Neuronal stem cell (in vitro differentiated cells): Measurements from ENCODE around the gene S100A8.
"Not testable (repeated sequence)": the region's sequence is repeated elsewhere in the genome, so short reads cannot be mapped to it uniquely, and the experiment has no call there.

Source experiments
- DNase-seq: peaks from one replicate; pipeline ENCODE4 v3.0.0-alpha.2; 2013; ENCODE audit warnings: low spot score
- H2AFZ ChIP-seq: one replicate; pipeline ENCODE4 v1.6.1; 2013; ENCODE audit warnings: mild to moderate bottlenecking, low read length, inconsistent platforms
- H2AK5ac ChIP-seq: 2 replicates; pipeline ENCODE4 v1.6.1; 2013; ENCODE audit warnings: low read depth, mild to moderate bottlenecking, inconsistent platforms, low read length, moderate library complexity, mixed read lengths
- H2BK120ac ChIP-seq: 2 replicates; pipeline ENCODE4 v1.6.1; 2013; ENCODE audit warnings: low read depth, mild to moderate bottlenecking, inconsistent platforms, low read length, moderate library complexity, mixed read lengths
- H2BK12ac ChIP-seq: one replicate; pipeline ENCODE4 v1.6.1; 2013; ENCODE audit warnings: low read length, inconsistent platforms
- H2BK15ac ChIP-seq: 2 replicates; pipeline ENCODE4 v1.6.1; 2013; ENCODE audit warnings: mild to moderate bottlenecking, low read length, inconsistent platforms, mixed read lengths
- H2BK5ac ChIP-seq: one replicate; pipeline ENCODE4 v1.6.1; 2013; ENCODE audit warnings: inconsistent platforms, mild to moderate bottlenecking, low read length, moderate library complexity
- H3K14ac ChIP-seq: one replicate; pipeline ENCODE4 v1.6.1; 2013; ENCODE audit warnings: low read length, inconsistent platforms
- H3K18ac ChIP-seq: 2 replicates; pipeline ENCODE4 v1.6.1; 2013; ENCODE audit warnings: low read length, inconsistent platforms
- H3K23ac ChIP-seq: 2 replicates; pipeline ENCODE4 v1.6.1; 2013; ENCODE audit warnings: low read depth, mild to moderate bottlenecking, mixed read lengths, low read length, inconsistent platforms; ENCODE audit not compliant: poor library complexity
- H3K27ac ChIP-seq: replicated peaks from 3 replicates; pipeline ENCODE4 v1.5.1; 2013; ENCODE audit warnings: low read length, inconsistent platforms
- H3K27me3 ChIP-seq, 3 experiments: 2 replicates each; pipeline ENCODE4 v1.6.1; 2013; ENCODE audit warnings: low read length in 3 of 3, mild to moderate bottlenecking in 2 of 3, inconsistent platforms in 1 of 3, low read depth in 1 of 3, mixed read lengths in 1 of 3, moderate library complexity in 1 of 3; ENCODE audit not compliant: control insufficient read depth in 3 of 3, insufficient read depth in 3 of 3
- H3K36me3 ChIP-seq, 2 donors: replicated peaks in 1 of 2; 2 replicates each; pipeline ENCODE4 v1.6.1; 2013; ENCODE audit warnings: low read length in 2 of 2; ENCODE audit not compliant: control insufficient read depth in 2 of 2, insufficient read depth in 2 of 2
- H3K4ac ChIP-seq: 2 replicates; pipeline ENCODE4 v1.6.1; 2013; ENCODE audit warnings: inconsistent platforms, mild to moderate bottlenecking, low read length, moderate library complexity
- H3K4me1 ChIP-seq, 2 donors: 1 replicate in 1 of 2; 2 replicates in 1 of 2; pipeline ENCODE4 v1.6.1; 2013; ENCODE audit warnings: low read length in 2 of 2, low read depth in 1 of 2; ENCODE audit not compliant: control insufficient read depth in 2 of 2, insufficient read depth in 1 of 2
- H3K4me2 ChIP-seq: one replicate; pipeline ENCODE4 v1.6.1; 2013; ENCODE audit warnings: mild to moderate bottlenecking, low read length, inconsistent platforms; ENCODE audit not compliant: insufficient read depth, poor library complexity, severe bottlenecking
- H3K4me3 ChIP-seq, 2 donors: 2 replicates each; pipeline ENCODE4 v1.5.1; 2013; ENCODE audit warnings: low read length in 2 of 2, mild to moderate bottlenecking in 2 of 2, inconsistent platforms in 1 of 2, moderate library complexity in 1 of 2
- H3K79me1 ChIP-seq: one replicate; pipeline ENCODE4 v1.6.1; 2013; ENCODE audit warnings: low read depth, mild to moderate bottlenecking, inconsistent platforms, low read length, moderate library complexity
- H3K9ac ChIP-seq: one replicate; pipeline ENCODE4 v1.6.1; 2013; ENCODE audit warnings: mild to moderate bottlenecking, low read depth, low read length, inconsistent platforms; ENCODE audit not compliant: poor library complexity
- H3K9me3 ChIP-seq, 2 donors: replicated peaks in 1 of 2; 2 replicates each; pipeline versions ENCODE3 to v1.6.1; 2013; ENCODE audit warnings: low read length in 2 of 2, mild to moderate bottlenecking in 2 of 2, inconsistent platforms in 1 of 2, low read depth in 1 of 2, mixed read lengths in 1 of 2, moderate library complexity in 1 of 2; ENCODE audit not compliant: control insufficient read depth in 2 of 2, insufficient read depth in 1 of 2
- H4K8ac ChIP-seq: one replicate; pipeline ENCODE4 v1.6.1; 2013; ENCODE audit warnings: low read depth, mild to moderate bottlenecking, inconsistent platforms, low read length, moderate library complexity
- H4K91ac ChIP-seq: one replicate; pipeline ENCODE4 v1.6.1; 2013; ENCODE audit warnings: low read length, low read depth, mild to moderate bottlenecking, inconsistent platforms; ENCODE audit not compliant: poor library complexity
- WGBS, 2 donors: extraction: QIAGEN DNeasy Blood & Tissue Kit; methylation state at CpG; one replicate each; pipeline ENCODE4 v1.1.7; 2013; ENCODE audit warnings: missing lambda C conversion rate in 2 of 2, mixed read lengths in 1 of 2; ENCODE audit not compliant: insufficient read length in 2 of 2, insufficient replicate concordance in 1 of 2; ENCODE audit errors: extremely low coverage in 2 of 2; 5-methylcytosine and 5-hydroxymethylcytosine counted together

The S100A8 gene

DNA sequence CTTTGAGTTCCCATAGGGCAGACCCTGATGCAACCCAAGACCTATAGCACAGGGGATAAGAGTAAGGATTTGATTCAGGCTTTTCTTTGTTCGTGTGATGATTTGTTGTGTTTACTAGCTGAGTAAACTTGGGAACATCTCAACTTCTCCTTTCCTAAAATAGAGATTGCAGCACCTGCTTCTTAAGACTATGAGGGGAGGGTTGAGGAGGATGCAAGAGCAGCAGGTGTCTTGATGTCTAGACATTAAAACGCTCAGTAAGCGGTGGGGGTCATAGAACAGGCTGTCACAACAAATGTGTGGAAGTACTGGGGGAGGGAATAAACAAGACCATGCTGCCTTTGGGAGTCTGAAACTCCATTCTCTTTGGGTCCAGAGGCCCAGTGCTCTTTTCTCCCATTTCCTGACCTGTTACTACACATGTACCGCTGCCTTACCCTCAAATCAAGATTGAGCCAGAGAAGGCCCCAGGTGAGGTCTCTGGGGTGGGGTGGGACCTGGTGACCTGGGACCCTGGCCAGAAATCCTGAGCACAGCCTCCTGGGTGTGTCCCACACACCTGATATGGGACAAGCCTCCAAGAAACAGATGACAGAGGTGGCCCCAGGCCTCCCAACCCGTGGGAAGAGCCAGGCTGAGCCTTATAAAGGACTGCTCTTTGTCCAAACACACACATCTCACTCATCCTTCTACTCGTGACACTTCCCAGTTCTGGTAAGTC is 25.1 kb upstream of the S100A8 start, which contains the start of gene S100A7A:
S100A7A (plus strand) TSS at position 671 of the 721 bp plus-strand sequence. CDS start 1,563 bp downstream, outside the sequence.
- no CpG with 5 or more reads among the region's 6 CpGs for WGBS, 2 donors
- Histone ChIP-seq H2BK5ac (no peak within 1 kb of the TSS), H3K79me1 (no peaks in the 10 kb centered on the region), H4K8ac (no peak within 1 kb of the TSS), H3K27ac (no peak within 1 kb of the TSS), H3K4me2 (no peak within 1 kb of the TSS), H3K36me3 (no peaks in the 10 kb centered on the region), H2BK120ac (no peak within 1 kb of the TSS), H3K4ac (no peak within 1 kb of the TSS), H3K4me1 (no peaks in the 10 kb centered on the region), H3K18ac (no peak within 1 kb of the TSS), H3K27me3 (peaks cover 0 to 5% (median 0%) of the 10 kb centered on the region in 3 experiments), H3K9ac (no peak within 1 kb of the TSS), H2BK15ac (no peak within 1 kb of the TSS), H4K91ac (no peak within 1 kb of the TSS), H2AFZ (no peak within 1 kb of the TSS), H2AK5ac (no peak within 1 kb of the TSS), H3K4me3 (no peak within 1 kb of the TSS), H3K9me3 (no peaks in the 10 kb centered on the region), H3K14ac (no peak within 1 kb of the TSS), H2BK12ac (no peak within 1 kb of the TSS), H3K23ac (no peak within 1 kb of the TSS)
- DNase-seq, result no peak

DNA sequence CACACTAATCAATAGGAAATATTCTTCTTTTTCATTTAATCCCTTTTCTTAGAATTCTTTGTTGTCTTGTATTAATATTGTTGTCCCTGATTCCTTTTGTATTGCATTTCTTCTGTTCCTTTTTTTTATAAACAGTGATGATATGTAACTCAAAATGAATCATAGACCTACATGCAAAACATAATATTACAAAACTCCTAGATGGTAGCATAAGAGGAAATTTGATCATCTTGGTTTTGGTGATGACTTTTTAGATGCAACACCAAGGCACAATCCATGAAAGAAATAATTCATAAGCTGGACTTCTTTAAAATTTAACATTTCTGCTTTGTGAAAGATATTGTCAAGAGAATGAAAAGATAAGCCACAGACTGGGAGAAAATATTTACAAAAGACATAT is 23.1 kb upstream of the S100A8 start:
- not testable (repeated sequence) for H3K36me3 ChIP-seq, H3K4ac ChIP-seq, H3K27me3 ChIP-seq, H3K79me1 ChIP-seq, H2AFZ ChIP-seq, H3K4me1 ChIP-seq, H3K18ac ChIP-seq, H3K27ac ChIP-seq, H4K8ac ChIP-seq, H3K14ac ChIP-seq, H2AK5ac ChIP-seq, H3K4me2 ChIP-seq, H2BK15ac ChIP-seq, H4K91ac ChIP-seq, DNase-seq, H3K23ac ChIP-seq, H2BK120ac ChIP-seq, H3K9ac ChIP-seq, H3K4me3 ChIP-seq, H3K9me3 ChIP-seq, H2BK5ac ChIP-seq, H2BK12ac ChIP-seq

DNA sequence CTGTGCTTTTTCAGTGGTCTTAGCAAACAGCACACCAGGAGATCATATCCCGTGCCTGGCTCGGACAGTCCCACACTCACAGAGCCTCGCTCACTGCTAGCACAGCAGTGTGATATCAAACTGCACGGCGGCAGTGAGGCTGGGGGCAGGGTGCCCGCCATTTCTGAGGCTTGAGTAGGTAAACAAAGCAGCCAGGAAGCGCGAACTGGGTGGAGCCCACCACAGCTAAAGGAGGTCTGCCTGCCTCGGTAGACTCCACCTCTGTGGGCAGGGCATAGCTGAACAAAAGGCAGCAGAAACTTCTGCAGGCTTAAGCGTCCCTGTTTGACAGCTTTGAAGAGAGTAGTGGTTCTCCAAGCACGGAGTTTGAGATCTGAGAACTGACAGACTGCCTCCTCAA is 16.4 kb upstream of the S100A8 start:
- H2BK120ac ChIP-seq, H3K36me3 ChIP-seq, H3K4ac ChIP-seq, H4K91ac ChIP-seq, H3K27ac ChIP-seq, H3K4me3 ChIP-seq, DNase-seq, H3K9me3 ChIP-seq, H3K9ac ChIP-seq, H2BK15ac ChIP-seq, H2BK12ac ChIP-seq, H2AFZ ChIP-seq, H3K4me2 ChIP-seq, H3K79me1 ChIP-seq, H2AK5ac ChIP-seq, H3K27me3 ChIP-seq, H3K14ac ChIP-seq, H3K4me1 ChIP-seq, H2BK5ac ChIP-seq: not testable (repeated sequence)
- Histone ChIP-seq H4K8ac (peak overlapping the region; percentile 23), H3K23ac (peak overlapping the region; percentile 80), H3K18ac (peak overlapping the region; percentile 76)
- WGBS, 2 donors, result no CpG with 5 or more reads among the region's 11 CpGs

DNA sequence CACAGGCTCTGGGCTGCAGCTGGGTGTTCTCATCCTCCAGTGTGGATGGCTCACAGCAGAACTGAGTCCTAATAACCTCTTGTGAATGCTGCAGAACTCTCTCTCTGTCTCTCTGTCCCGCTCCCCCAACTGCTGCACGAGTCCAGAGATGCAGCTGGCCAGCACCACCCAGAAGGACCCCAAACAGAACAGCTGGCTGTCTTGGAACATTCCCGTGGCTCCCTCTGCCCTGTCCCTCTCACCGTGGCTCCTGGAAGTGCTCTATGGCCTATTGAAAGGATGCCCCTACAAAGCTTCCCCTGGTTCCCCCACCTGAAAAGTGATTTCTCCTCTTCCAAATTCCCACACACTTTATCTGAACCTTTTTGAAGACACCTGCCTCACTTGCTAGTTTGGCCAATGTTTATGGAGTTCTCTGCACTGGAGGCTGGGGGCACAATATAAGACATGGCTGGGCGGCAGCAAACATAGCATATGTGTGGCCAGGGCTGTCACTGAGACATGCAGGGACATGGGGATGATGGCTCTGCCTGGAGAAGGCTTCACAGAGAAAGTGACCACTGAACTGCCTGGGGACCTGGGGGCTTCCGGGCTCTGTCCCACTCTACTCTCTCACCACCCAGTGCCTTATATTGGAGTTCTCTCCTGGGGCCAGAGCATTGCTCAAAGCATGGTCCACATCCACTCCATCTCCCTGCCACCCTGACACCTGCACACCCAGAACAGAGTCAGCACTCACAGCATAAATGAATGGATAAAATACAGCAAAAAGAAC is 15.1 kb upstream of the S100A8 start:
- not testable (repeated sequence) for H3K4me1 ChIP-seq, H4K8ac ChIP-seq, H2AK5ac ChIP-seq, H3K18ac ChIP-seq, H2AFZ ChIP-seq, H3K23ac ChIP-seq, H3K79me1 ChIP-seq, H3K27ac ChIP-seq, H3K9ac ChIP-seq, H4K91ac ChIP-seq, H3K4me2 ChIP-seq, H2BK12ac ChIP-seq, H3K4me3 ChIP-seq, DNase-seq, H3K14ac ChIP-seq, H2BK15ac ChIP-seq, H2BK5ac ChIP-seq, H3K9me3 ChIP-seq, H3K36me3 ChIP-seq, H2BK120ac ChIP-seq, H3K4ac ChIP-seq
- no CpG with 5 or more reads among the region's 6 CpGs for WGBS, 2 donors
- peaks cover 0 to 17% (median 0%) of the 10 kb centered on the region in 3 experiments for H3K27me3 ChIP-seq
